Measurements from ENCODE around the gene KRT38. TPM values are rescaled to one million over a fixed set of nuclear protein-coding genes. Genes with fewer than 3 reads are reported as not detected.

The KRT38 gene
- total RNA-seq, 1 donor from 2014 or later, result not detected

DNA sequence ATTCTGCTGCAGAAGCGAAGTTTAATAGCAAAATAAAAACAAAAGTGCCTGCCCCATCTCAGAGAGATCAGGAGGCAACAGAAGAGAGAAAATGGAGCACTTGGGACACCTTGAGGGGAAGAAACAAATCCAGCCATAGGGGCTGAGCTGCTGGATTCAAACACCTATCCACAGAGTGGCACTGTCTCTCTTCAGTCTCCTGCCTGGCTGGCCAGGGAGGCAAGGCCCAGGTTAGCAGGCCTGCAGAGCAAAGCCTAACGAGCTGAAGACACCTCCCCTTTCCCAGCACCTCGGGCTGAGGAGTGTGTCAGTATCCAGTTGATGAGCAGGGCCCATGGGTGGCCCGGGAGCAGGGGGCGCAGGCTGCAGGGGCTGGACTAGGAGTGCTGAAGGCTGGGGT lies 34.6 kb downstream of the KRT38 start:
- H3K27ac ChIP-seq (replicated peaks), result no peak overlapping the region
- TF ChIP-seq, protein P1, sequence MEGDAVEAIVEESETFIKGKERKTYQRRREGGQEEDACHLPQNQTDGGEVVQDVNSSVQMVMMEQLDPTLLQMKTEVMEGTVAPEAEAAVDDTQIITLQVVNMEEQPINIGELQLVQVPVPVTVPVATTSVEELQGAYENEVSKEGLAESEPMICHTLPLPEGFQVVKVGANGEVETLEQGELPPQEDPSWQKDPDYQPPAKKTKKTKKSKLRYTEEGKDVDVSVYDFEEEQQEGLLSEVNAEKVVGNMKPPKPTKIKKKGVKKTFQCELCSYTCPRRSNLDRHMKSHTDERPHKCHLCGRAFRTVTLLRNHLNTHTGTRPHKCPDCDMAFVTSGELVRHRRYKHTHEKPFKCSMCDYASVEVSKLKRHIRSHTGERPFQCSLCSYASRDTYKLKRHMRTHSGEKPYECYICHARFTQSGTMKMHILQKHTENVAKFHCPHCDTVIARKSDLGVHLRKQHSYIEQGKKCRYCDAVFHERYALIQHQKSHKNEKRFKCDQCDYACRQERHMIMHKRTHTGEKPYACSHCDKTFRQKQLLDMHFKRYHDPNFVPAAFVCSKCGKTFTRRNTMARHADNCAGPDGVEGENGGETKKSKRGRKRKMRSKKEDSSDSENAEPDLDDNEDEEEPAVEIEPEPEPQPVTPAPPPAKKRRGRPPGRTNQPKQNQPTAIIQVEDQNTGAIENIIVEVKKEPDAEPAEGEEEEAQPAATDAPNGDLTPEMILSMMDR (IDR thresholded peaks at IDR 0.05; ENCODE audit: borderline replicate concordance), result no peak
- no peaks in the 10 kb centered on the region for H3K36me3 ChIP-seq
- no peak for DNase-seq
- peaks cover 52% of the 10 kb centered on the region for H3K27me3 ChIP-seq (ENCODE audit: low read depth)
- no peaks in the 10 kb centered on the region for H3K9me3 ChIP-seq (replicated peaks)
- peaks cover 8% of the 10 kb centered on the region for H3K4me1 ChIP-seq
- intact Hi-C loops (cut with micrococcal nuclease), result no loop called here
- no peak overlapping the region for H3K4me3 ChIP-seq

DNA sequence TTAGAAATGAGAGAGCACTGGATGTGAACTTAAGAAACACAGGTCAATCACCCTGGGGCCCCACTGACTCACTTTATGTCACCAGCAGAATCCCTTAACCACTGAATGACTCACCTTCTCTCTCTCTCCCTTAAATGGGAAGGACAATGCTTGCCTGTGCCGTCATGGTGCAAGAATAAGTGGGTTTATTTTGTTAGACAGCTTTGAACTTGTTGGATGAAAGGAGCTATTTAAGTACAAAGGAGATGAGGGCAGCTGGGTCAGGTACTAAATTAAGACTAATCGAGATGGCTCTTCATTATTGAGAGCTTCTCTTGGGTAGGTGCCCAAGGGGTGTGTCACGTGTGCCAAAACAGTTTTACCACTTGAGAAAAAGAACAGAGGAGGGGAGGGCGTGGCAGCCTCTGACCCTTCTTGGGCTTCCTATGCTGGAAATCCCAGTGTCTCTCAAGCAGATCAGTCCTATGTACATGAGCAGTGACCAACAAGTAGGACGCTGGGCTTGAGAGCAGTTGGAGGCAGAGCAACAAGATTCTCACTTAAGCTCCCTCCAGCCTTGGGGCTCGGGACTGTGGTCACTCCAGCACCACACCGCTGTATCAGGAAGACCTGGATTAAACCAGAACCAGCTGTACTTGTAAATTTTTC lies 36.6 kb downstream of the KRT38 start:
- H3K36me3 ChIP-seq, result no peaks in the 10 kb centered on the region
- no peak overlapping the region for H3K27ac ChIP-seq (replicated peaks)
- H3K4me1 ChIP-seq, result peaks cover 8% of the 10 kb centered on the region
- no peak for DNase-seq
- no peak overlapping the region for H3K4me3 ChIP-seq
- peaks cover 66% of the 10 kb centered on the region for H3K27me3 ChIP-seq (ENCODE audit: low read depth)
- TF ChIP-seq, protein P1 (IDR thresholded peaks at IDR 0.05; ENCODE audit: borderline replicate concordance), result no peak
- intact Hi-C loops (cut with micrococcal nuclease), result no loop called here
- no peaks in the 10 kb centered on the region for H3K9me3 ChIP-seq (replicated peaks)

DNA sequence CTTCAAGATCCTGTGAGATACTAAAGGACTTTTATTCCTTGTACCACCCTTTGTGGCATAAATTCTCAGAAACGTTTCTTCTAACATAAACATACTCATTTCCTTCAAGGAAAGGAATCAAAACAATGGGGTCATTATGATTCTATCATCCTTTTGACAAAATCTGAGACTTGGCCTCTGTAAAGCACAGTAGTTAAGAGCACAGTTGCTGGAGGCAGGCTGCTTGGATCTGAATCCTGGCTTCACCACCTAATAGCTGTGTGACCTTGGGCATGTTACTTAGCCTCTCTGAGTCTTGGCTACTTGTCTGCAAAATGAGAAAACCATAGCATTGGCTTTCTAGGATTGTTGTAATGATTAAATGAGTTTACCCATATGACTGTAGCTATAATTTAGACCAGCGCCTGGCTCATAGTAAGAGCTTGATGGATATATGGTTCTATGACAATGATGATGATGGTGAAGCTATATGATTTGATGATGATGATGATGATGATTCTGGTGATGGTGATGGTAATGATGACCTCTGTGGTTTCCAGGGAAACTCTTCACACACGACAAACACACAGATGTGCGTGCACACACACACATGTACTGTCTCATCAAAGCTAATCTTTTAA lies 37.3 kb downstream of the KRT38 start:
- no peaks in the 10 kb centered on the region for H3K9me3 ChIP-seq (replicated peaks)
- no peaks in the 10 kb centered on the region for H3K36me3 ChIP-seq
- TF ChIP-seq, protein P1 (IDR thresholded peaks at IDR 0.05; ENCODE audit: borderline replicate concordance), result no peak
- H3K4me1 ChIP-seq, result peaks cover 8% of the 10 kb centered on the region
- DNase-seq, result no peak
- intact Hi-C loops (cut with micrococcal nuclease), result no loop called here
- peaks cover 66% of the 10 kb centered on the region for H3K27me3 ChIP-seq (ENCODE audit: low read depth)
- H3K4me3 ChIP-seq, result no peak overlapping the region
- H3K27ac ChIP-seq (replicated peaks), result no peak overlapping the region

GRCh38 chr17:41402161-41402560 lies 38.6 kb downstream of the KRT38 start:
- Histone ChIP-seq H3K9me3 (replicated peaks) (no peaks in the 10 kb centered on the region), H3K4me3 (no peak overlapping the region), H3K27ac (replicated peaks) (no peak overlapping the region), H3K4me1 (peaks cover 8% of the 10 kb centered on the region), H3K27me3 (ENCODE audit: low read depth) (peaks cover 70% of the 10 kb centered on the region), H3K36me3 (no peaks in the 10 kb centered on the region)
- intact Hi-C loops (cut with micrococcal nuclease), result no loop called here
- TF ChIP-seq, protein P1 (IDR thresholded peaks at IDR 0.05; ENCODE audit: borderline replicate concordance), result no peak
- no peak for DNase-seq

DNA sequence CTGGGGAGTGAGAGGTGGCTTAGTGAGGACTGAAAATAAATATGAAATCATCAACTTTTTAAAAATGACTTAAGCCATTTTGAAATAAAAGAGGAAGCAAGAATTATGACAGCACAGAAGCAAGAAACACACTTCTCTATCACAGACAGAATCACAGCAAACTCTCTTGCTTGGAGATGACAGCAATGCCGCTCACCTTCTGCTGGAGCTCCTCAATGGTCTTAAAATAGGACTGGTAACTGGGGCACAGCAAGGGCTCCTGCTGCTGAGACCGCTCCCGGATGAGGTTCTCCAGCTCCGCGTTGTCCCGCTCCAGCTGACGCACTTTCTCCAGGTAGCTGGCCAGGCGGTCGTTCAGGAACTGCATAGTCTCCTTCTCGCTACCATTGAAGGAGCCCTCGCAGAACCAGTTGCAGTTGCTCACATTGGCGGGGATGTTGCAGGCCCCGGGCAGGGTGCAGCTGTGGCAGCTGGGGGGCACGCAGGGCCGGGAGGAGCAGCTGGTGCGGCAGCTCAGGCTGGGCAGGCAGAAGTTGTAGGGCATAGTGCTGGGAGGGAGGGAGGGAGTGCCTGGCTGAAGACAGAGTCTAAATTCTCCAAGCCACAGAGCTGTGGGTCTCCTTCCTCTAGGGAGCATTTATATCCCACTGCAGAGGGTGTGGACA lies 43.7 kb downstream of the KRT38 start, which contains the start of gene KRT31:
TSS of gene KRT31 (minus strand) at position 613 of the 665 bp plus-strand sequence. CDS start at position 544, 69 bp downstream.
- no peak within 1 kb of the TSS for H3K4me3 ChIP-seq
- intact Hi-C loops (cut with micrococcal nuclease), result no loop called here
- H3K36me3 ChIP-seq, result no peaks in the 10 kb centered on the region
- H3K4me1 ChIP-seq, result peaks cover 4% of the 10 kb centered on the region
- peaks cover 76% of the 10 kb centered on the region for H3K27me3 ChIP-seq (ENCODE audit: low read depth)
- TF ChIP-seq, protein P1 (IDR thresholded peaks at IDR 0.05; ENCODE audit: borderline replicate concordance), result no peak
- H3K9me3 ChIP-seq (replicated peaks), result no peaks in the 10 kb centered on the region
- no peak for DNase-seq
- H3K27ac ChIP-seq (replicated peaks), result no peak within 1 kb of the TSS

Data from left ventricle myocardium inferior (tissue), 1 donor.